GM21390 (cell line): Measurements from ENCODE around the gene ATP6V1F.
"Not testable (repeated sequence)": the region's sequence is repeated elsewhere in the genome, so short reads cannot be mapped to it uniquely, and the experiment has no call there.

ENCODE experiments used
- ATAC-seq: cut with Tn5 transposase; IDR thresholded peaks from one replicate; pipeline ENCODE4 v1.9.1; 2021; ENCODE audit not compliant: unreplicated experiment

ATP6V1F gene

DNA sequence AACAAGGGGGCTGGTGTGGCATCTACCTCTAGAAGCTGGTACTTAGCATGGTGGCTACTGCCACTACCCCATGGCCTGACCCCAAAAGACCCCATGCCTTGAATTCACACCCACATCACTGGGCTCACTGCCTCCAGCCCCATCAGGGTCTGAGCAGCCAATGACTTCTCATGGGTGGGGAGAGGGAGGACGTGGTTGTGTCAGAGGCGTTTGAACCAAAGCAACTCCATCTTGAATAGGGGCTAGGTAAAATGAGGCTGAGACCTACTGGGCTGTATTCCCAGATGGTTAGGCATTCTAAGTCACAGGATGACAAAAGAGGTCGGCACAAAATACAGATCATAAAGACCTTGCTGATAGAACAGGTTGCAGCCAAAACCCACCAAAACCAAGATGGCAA lies 32.7 kb downstream of the ATP6V1F start:
- no peak for ATAC-seq

DNA sequence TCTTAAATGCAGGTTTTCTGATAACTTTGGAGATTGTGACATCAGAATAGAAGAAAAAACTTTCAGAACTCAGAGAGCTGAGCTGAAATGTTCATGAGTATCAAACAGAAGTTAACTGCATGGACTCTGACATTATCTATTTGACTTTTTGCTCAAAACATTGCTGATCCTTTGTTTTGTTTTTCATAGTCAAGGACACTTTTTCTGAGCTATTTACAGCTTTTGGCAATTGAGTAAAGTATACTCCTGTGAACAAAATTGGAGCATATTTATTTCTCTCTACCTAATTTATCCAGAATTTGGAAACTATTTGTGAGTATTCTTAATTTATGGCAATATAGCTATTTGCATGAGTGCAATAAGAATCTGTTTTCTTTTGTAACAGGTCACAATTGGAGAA lies 36.7 kb downstream of the ATP6V1F start:
- no peak for ATAC-seq

DNA sequence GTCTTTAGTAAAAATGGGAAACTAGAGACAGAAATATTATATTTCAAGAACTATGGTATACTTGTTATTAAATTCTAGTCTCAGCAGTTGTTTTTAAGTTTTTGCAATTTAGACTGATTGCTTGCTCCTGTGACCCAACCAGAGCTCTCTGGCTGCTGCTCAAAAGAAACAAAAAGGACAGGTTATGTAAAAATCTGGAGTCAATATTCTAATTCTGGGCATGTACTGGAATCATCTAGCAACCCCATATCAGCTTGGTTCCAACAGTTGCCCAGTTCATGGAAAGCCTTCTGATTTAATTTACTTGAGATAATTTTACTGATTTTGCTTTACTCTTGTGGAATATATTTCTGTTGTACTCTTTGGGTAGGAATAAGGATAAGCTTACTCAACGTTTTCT lies 37.6 kb downstream of the ATP6V1F start:
- ATAC-seq = no peak

DNA sequence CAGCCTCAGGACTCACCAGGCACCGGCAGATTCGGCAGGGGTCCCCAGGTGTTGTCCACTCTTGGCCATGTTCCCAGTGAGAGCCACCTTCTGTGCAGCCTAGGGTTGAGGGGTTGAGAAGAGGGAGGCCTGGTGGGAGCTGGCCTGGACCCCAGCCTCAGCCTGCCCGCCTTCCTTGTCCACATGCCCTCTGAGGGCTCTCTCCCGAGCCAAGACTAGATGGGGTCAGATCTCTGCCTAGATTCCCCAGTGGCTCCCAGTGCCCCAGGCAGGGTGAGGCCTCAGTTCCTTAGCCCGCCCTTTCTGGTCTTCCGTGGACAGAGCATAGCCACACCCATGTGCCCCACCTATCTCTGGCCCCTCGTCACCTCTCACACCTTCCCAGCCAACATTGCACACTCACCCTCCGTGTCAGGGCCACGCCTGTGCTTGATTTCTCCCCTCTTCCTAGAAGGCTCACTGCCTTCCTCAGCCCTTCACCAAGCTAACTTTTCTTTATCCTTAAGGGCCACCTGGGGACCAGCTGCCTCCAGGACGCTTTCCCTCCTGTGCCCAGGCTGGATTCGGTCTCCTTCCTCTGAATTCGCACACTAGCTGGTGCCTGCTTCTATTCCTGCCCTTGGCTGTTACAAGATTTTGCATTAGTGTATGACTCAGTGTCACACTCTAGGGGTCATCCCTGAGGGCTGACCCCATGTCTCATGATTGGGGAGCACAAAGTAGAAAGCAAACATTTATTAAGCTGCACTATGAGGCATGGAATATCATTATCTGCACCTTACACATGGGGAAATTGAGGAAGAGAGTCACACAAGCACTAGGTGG lies 40.3 kb downstream of the ATP6V1F start:
- ATAC-seq = no peak

DNA sequence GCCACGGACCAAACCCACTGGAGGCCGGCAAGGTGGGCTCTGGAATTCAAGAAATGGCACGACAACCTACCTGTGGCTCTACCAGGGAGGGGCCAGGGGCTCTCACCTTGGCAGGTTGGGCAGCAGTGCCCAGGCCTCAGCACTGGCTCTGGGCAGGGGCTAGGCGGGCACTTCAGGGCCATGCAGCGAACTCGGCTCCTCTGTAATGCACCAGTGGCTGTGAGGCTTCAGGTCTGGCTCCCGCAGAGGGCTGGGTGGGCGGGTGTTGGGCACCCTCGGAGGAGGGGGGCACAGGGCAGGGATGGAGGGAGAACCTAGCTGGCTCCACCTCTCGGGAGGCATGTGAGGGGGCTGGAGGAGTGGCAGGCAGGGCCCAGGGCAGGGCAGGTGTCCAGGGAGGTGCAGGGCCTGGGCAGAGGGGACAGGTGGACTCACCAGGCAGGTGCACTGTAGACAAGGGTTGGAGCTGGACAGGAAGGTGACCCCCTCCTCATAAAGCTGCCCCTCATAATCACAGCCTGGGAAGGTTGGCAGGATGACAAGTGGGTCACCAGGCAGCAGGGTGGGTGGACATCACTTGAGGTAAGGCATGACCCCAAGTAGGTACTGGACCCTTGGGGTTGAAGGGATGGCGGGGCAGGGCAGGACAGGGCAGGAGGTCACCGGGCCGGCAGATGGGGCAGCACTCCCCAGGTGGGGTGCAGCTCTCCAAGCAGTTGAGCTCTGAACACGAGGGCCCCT lies 41.1 kb downstream of the ATP6V1F start:
- no peak for ATAC-seq

DNA sequence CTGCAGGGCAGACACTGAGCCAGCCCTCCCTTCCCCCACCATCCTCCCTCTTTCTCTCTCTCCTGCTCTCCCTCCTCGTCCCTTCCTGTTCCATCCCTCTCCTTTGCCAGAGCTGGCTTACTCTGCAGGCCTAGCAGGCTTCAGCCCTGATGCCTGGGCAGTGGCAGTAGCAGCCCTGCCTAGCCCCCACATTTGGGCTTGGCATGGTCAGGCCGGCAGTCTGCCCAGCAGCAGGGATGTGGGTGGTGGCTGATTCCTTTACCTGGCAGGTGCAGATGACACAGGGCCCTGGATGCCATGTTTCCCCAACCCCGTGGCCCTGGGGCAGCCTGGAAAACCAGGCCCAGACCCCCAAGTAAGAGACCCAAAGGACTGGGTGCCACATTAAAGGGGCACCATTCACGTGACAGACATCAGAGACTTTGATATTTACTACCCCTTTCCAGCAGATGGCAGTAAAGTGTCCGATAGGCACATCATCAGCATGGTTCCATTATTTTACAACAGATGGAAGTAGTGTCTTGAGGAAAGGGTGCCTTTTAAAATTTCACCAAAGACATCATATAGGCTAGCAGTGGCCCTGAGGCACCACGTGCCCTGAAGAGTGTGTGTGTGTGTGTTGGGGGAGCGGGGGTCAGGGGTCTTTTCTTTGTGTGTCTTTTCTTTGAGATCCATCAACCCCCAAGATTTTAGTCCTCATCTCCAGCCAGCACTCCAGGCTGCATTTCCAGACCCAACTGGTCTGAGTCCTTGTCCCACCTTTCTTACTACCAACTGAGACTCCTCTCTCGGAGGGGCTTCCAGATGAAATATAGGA lies 41.9 kb downstream of the ATP6V1F start:
- no peak for ATAC-seq

DNA sequence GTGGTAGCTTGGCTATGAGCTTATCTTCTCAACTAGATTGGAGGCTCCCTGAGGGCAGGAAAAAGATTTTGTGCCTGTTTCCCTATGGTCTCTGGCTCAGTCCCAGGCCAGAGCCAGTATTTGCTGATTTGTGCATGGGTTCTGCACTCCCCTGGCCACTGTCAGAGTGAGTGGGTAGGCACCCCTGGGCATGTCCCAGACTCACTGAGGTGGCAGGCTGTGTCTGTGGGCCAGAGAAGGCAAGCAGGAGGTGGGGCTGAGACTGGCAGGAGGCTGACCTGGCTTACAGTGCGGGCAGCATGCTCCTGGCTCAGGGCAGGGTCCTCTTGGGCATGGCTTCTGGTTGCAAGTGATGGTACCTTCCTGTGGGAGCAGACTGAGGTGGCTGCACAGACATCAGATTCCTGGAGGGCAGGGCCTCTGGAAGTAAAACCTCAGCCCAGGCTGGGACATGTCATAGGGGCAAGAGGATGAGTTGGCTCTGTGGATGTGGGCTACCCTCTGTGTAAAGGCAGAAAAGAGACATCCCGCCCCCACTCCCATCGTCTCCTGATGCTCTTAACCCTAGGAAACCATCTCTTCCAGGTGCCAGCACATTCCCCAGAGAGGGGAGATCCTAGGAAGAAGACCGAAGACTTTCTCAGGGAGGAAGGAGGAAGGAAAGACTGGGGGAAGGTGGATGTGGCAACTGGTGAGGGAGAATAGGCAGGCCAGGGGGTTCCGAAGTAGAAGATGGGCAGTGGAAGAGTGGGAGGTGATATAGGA lies 43.5 kb downstream of the ATP6V1F start:
- no peak for ATAC-seq

DNA sequence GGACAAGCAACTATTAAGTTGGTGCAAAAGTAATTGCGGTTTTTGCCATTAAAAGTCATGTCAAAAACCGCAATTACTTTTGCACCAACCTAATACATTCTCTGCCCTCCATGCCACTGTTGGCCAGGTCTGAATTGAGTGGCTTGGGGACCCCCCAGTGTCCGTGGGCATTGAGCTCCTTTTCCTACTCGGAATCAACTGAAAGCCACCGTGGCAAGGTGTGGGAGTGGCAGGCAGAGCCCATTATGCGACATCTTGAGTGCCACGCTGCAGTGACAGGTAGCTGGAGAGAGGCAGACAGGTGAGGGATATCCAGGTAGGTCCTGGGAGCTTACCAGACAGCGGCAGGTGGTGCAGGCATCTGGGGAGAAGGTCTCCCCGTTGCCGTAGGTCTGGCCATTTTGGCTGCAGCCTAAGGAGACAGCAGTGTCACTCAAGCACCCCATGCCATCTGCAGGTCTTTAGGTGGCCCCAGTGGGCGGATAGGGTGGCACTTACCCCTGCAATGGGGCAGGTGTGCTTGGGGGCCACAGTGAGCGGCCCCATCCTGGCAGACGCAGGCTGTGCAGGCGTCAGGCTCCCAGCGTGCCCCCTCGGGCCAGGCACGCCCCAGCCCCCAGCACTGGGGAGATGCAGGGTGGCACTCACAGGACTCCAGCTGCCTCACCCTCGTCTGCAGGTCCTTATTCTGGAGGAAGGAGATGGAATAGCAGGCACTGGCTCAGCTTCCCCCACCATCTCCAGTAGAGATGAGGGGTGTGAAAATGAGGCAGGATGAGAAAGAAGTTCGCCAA lies 44.3 kb downstream of the ATP6V1F start:
- ATAC-seq = no peak

DNA sequence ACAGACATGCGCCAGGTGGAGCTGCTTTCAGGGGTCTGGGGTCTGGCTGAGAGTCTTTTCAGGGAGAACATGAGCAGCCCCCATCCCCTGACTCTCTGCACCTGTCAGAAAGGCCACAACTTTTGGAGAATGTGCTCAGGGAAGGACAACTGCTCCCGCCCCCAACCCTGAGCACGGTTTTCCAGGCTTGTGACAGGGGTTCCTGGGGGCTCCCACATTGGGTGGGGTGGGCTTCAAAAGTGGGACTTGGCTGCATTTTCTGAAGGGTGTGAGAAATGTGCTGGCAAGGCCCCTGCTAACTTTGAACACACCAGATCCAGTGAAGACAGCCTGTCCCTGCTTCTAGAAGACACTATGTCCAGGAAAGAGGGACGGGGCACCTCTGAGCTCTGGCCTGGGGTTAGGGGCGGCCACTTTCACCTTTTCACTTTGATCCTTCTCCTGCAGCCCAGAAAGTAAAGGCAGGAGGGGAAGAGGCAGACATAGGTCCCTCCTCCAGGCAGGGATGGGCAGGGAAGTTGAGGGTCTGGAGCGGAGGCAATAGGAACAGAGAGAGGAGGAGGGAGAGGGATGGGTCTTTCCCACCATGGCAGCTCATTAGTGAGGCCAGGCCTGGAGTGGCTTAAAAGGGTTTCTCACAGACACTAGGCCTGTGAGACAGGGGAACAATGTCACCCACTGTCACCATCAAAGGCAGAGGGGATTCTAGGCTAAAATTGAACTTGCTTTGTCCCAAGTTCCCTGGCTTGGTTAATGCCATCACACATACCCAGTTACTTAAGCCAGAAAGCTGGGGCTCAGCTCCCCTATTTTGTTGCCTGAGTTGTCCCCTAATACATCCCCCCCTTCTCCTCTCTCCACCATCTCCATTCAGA lies 46.3 kb downstream of the ATP6V1F start:
- no peak for ATAC-seq

DNA sequence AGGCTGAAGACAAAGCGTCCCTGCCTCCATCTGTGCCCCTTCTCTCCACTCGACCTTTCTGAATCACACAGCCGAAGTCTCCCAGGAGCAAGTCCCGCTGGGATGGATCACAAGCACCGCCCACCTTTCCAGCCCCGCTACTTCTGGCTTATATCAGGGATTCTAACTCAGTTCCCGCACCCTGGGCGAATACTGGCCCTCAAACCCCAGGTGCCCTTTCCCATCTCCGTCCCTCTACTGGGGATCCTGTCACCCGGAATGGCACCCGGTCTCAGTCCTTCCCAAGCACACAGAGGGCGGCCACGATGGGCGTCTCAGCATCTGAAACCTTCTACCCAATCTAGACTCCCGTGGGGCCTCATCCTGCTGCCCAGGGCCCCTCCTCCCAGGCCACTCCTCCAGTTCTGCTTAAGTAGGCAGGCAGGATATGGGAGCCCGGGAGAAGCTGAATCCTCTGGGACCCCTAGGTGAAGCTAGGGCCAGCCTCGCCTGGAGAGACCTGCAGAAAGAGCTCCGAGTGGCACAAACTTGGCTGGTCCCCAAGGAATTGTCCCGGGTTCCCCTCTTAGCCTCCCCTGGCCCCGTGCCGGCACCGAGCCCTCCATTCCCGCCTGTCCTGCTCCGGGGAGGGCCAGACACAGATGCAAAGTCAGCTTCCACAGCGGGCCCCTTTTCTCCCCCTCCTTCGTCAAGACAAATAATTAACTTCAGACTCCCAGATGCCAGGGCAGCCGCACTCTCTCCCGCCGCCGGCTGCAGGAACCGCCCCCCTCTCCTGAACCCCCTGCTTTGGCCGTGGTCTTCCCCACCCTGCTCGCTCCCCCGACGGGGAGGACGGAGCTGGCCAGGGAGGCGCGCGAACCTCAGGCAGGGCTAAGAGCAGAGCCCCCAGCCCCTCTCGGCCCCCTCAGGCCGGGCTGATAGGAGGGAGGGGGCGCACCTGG lies 47.2 kb downstream of the ATP6V1F start:
- ATAC-seq = no peak

DNA sequence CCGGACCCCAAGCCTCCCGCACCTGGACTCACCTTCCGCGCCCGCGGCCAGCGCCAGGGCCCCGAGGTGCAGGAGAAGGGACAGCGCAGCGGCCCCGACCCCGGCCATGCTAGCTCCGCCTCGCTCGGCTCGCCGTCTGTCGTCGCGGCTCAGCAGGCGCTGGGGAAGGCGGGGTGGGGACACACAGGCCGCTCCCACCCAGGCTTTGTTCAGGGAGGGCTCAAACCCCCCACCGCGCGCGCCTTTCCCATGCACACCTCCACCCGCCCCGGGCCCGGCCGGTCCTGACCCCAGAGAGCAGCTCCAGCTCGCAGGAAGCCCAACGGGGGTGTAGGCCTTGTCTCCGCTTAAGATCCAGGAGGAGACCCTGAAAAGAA lies 47.9 kb downstream of the ATP6V1F start, which contains the start of gene KCP:
Gene KCP (minus strand): TSS at position 141 of the 377 bp plus-strand sequence. CDS start 33 bp downstream, at position 108.
- ATAC-seq = no peak

DNA sequence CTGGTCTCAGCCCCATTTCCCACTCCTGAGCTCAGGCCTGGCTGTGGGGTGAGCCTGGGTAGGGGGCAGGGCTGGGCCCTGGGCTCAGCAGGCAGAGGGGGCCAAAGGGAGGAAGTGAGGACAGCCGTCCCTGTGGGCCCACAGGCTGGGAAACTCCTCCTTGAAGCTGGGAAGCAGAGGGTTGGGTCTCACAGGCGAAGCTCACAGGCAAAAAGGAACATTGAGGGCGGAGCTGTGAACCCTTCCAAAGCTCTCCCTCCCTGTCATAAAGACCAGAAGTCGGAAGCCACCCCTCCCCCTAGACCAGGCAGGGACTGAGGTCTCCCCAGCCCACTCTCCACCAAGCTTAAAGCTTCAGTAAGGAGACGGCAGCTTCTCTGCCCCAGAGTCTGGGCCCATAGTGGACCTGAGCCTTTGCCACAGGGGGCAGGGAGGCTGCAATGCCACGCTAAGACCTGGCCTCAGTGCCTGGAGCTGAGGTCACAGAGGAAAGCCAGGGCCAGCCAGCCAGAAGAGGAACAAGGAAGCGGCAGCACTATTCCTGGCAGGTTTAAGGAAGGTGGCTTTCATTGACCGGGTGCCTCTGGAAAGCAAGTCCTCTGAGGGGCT lies 48.9 kb downstream of the ATP6V1F start:
- no peak for ATAC-seq

DNA sequence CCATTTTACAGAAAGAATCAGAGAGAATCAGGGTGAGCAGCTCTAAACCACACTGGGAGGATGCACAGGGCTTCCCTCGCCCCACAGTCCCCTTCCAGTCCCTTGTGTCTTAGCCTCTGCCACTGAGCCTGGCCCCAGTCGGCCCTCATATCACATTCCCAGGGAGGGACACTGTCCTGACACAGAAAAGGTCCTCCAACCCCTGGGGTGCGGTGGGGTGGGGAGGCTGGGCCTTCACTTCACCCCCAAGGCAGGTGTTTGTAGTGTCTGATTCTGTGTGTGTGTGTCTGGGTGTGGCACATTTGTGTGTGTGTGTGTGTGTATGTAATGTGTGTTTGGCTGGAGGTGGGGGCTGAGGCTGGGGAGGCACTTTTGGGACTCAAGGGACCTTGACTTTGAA lies 49.6 kb downstream of the ATP6V1F start:
- no peak for ATAC-seq

DNA sequence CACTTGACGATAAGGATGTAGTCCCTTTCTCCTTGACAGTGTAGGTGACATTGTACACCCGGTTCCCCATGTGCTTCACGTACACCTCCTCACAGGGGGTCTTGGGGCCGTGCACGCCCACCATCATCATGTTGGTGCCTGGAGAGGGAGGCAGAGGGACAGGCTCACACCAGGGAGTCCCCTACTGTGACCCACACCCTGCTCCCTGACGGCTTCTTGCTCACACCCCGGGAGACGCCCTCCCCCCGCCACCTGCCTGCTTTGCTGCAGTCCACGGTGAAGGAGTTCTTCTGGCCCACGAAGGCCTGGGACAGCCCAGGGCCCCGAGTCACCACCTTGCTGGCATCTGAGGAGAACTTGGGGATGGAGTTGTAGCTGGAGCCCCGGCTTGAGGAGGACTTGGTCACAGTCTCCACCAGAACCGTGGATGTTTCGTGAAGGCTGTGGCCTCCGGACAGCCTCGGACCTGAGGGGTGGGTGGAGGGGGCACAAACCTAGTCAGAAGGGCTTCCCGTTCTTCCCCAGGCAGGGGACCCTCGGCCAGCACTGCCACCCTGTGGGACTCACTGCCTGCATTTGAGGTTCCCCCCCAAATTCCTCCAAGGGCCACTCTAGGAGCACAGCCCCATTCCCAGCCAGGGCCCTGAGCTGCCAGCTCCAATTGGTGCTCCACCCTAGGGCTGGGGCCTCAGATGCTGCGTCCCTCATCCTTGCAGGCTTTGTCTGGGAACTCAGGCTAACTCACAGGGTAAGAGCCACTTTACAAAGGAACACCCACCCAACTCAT lies 50.2 kb downstream of the ATP6V1F start:
- not testable (repeated sequence) for ATAC-seq

DNA sequence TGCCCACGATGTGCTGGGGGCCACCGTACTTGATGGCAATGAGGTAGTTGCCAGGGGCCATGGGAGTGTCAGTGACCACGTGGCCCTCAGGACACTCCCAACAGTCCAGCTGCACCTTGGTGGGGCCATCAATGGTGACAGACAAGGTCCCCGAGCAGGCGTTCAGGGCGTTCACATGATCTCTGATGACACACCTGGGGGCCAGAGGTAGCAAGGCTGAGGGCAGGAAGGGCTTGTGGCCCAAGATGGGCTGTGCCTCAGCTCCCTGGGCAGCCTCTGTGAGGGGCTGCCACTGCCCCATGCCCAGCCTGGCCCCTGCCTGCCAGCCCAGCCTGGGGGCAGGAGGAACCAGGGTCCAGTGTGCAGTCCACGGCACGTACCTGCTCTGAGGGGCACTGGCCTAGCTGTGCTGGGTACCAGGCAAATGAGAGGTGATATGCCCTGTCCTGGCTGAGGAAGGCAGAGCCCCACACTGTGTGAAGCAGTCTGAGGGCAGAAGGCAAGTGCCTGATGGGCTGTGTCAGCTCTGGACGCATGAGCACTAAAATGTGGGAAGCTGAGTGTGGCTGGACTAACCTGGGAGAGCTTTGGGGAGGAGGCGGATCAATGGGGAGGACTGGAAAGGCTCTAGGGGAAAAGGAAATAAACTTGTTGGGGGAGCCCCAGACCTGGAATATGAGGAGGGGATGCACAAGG lies 51.4 kb downstream of the ATP6V1F start:
- no peak for ATAC-seq

DNA sequence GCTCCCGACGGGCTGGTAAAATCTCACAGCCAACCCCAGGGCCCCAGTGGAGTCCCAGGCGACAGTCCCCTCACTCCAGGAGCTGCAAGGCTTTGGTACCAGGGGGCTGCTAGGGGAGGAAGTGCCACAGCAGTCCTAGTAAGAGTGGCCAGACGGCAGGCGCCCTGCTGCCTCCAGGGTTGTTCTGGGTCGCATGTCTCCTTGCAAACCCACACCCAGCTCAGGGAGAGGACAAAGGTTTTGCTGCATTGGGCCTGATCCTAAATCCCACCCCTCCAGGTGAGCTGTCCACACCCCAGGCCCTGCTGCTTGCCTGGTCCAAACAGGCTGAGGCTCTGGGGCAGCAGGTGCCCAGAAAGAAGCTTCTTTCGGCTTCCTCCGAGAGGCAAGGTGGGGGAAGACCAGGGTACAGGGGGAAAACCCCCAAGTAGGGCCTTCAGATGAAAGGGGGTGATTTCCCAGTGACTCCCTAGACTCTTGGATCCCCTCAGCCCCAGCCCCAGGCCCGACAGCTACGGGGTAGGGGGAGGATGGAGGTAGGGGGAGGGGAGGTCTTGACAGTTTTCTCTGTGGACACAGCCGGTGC lies 52.0 kb downstream of the ATP6V1F start:
- no peak for ATAC-seq
